ENCODE measurements around the gene AMOT. TPM values are rescaled to one million over a fixed set of nuclear protein-coding genes. Genes with fewer than 3 reads are reported as not detected.
A peak's percentile ranks its signal among the peaks of the same experiment; 100 is the strongest.

The AMOT gene
- total and polyA plus RNA-seq, 8 donors, result 1.1 to 14.4 (median 5.1) TPM

DNA sequence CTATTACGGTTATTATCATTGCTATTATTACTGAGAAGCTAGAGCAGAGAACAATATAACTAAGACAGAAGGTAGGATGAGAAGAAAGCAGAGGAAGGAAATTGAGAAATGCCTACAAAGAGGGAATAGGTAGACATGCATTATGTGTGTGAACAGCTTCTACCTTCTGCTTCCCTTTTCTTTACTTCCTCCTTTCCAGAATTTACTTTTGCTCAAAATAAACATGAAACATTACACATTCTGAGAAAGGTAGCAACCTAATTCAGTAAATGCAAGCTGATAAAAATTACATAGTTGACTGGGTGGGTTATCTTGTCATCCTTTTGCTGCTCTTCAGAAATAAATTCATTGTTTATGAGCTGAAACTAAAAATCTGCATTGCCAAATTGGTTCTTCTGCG lies 54.6 kb downstream of the AMOT start:
- intact Hi-C loops (cut with DNase I), result no loop called here
- DNase-seq, result no peak
- Histone ChIP-seq H3K36me3 (no peaks in the 10 kb centered on the region), H3K9me3 (no peaks in the 10 kb centered on the region), H3K4me1 (no peaks in the 10 kb centered on the region), H3K27ac (no peak overlapping the region), H3K27me3 (peaks cover 0 to 13% (median 0%) of the 10 kb centered on the region in 4 donors), H3K4me3 (no peak overlapping the region)
- peak in 1 of 4 donors; percentile 25 for ATAC-seq
- WGBS, 2 donors, result 60 to 77% methylated on average over 2 of the region's 2 CpGs
- FAIRE-seq, result peak; percentile 56
- TF ChIP-seq, protein P1, sequence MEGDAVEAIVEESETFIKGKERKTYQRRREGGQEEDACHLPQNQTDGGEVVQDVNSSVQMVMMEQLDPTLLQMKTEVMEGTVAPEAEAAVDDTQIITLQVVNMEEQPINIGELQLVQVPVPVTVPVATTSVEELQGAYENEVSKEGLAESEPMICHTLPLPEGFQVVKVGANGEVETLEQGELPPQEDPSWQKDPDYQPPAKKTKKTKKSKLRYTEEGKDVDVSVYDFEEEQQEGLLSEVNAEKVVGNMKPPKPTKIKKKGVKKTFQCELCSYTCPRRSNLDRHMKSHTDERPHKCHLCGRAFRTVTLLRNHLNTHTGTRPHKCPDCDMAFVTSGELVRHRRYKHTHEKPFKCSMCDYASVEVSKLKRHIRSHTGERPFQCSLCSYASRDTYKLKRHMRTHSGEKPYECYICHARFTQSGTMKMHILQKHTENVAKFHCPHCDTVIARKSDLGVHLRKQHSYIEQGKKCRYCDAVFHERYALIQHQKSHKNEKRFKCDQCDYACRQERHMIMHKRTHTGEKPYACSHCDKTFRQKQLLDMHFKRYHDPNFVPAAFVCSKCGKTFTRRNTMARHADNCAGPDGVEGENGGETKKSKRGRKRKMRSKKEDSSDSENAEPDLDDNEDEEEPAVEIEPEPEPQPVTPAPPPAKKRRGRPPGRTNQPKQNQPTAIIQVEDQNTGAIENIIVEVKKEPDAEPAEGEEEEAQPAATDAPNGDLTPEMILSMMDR (IDR thresholded peaks at IDR 0.05), result no peak

- H3K27me3 ChIP-seq, result peaks cover 0 to 13% (median 0%) of the 10 kb centered on the region in 4 donors
- no peaks in the 10 kb centered on the region for H3K4me1 ChIP-seq
- H3K4me3 ChIP-seq, result no peak overlapping the region
- TF ChIP-seq, protein P1 (IDR thresholded peaks at IDR 0.05), result no peak
- no peak for FAIRE-seq
- H3K9me3 ChIP-seq, result no peaks in the 10 kb centered on the region
- intact Hi-C loops (cut with DNase I), result no loop called here
- 10 to 12% methylated on average over 5 of the region's 5 CpGs for WGBS, 2 donors
- H3K36me3 ChIP-seq, result no peaks in the 10 kb centered on the region
- no peak for DNase-seq
- ATAC-seq, result peak; percentile 38 to 80 (median 72)
- no peak overlapping the region for H3K27ac ChIP-seq
Measured at GRCh38 chrX:112785344-112785743, 55.3 kb downstream of the AMOT start.

DNA sequence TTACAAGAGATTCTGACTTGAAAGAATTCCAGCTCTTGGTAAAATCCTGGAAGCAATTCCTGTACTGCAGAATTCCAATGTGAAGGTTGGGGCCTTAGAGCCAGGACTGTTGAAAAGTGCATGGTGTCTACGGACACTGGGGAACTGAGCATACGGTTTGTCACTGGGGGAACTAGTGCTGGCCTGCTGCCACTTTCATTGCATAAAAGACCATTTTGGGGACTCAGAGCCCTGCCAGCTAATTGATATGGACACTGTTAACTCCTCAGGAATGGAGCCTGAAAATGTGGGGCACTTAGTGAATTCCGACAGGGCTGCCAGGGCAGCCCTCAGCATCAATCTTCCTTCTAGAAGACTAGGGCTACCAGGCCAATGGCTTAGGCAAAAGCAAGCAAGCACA lies 55.9 kb downstream of the AMOT start:
- TF ChIP-seq, protein P1 (IDR thresholded peaks at IDR 0.05), result no peak

DNA sequence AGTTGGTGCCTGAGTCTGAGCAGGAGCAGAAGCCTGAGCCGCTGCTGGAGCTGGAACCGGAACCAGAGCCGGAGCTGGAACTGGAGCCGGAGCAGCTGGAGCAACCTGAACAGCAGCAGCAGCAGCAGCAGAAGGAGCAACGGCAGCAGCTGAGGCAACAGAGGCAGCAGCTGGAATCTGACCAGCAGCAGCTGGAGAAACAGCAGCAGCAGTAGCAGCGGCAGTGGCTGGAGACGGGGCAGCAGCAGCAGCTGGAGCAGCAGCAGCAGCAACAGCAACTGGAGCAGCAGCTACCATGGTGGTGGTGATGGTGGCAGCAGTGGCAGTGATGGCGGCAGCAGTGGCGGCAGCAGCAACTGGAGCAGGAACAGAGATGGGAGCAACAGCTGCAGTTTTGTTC lies 61.5 kb downstream of the AMOT start:
- Histone ChIP-seq H3K27ac (no peak overlapping the region), H3K4me3 (no peak overlapping the region), H3K36me3 (no peaks in the 10 kb centered on the region), H3K4me1 (no peaks in the 10 kb centered on the region), H3K27me3 (no peaks in the 10 kb centered on the region), H3K9me3 (no peaks in the 10 kb centered on the region)
- peak in 1 of 6 donors; percentile 53 for DNase-seq
- TF ChIP-seq, protein P1 (IDR thresholded peaks at IDR 0.05), result no peak
- no peak for FAIRE-seq
- ATAC-seq, result no peak
- intact Hi-C loops (cut with DNase I), result no loop called here
- 86 to 95% methylated on average over 9 of the region's 9 CpGs for WGBS, 2 donors

More for the DNA sequence above, 55.9 kb downstream of the AMOT start:
- H3K4me3 ChIP-seq, result no peak overlapping the region
- intact Hi-C loops (cut with DNase I), result no loop called here
- ATAC-seq (no peak), DNase-seq (no peak), FAIRE-seq (no peak)
- WGBS, 2 donors, result 83 to 89% methylated on average over 3 of the region's 3 CpGs
- H3K9me3 ChIP-seq, result no peaks in the 10 kb centered on the region
- H3K27me3 ChIP-seq, result peaks cover 0 to 13% (median 0%) of the 10 kb centered on the region in 4 donors
- no peak overlapping the region for H3K27ac ChIP-seq
- H3K4me1 ChIP-seq, result no peaks in the 10 kb centered on the region
- H3K36me3 ChIP-seq, result no peaks in the 10 kb centered on the region

GRCh38 chrX:112774651-112775293 lies 65.9 kb downstream of the AMOT start:
- intact Hi-C loops (cut with DNase I), result no loop called here
- Histone ChIP-seq H3K27me3 (no peaks in the 10 kb centered on the region), H3K27ac (no peak overlapping the region), H3K4me1 (no peaks in the 10 kb centered on the region), H3K4me3 (no peak overlapping the region), H3K9me3 (no peaks in the 10 kb centered on the region), H3K36me3 (no peaks in the 10 kb centered on the region)
- FAIRE-seq, result no peak
- no peak for DNase-seq
- ATAC-seq, result no peak
- TF ChIP-seq, protein P1 (IDR thresholded peaks at IDR 0.05), result no peak
- 59 to 62% methylated on average over 10 of the region's 10 CpGs for WGBS, 2 donors

Measured in pancreas (tissue), 10 donors.